Measurements from ENCODE around the gene CNEP1R1.

Gene CNEP1R1

GRCh38 chr16:50015631-50016030 lies 9.4 kb upstream of the CNEP1R1 start:
- no peak for DNase-seq (ENCODE audit: low read depth)
- H3K4me3 ChIP-seq (ENCODE audit: control insufficient read depth, low read depth, low read length): no peak overlapping the region
- no peak for TF ChIP-seq CTCF (IDR thresholded peaks at IDR 0.05; ENCODE audit: control insufficient read depth, insufficient read depth, low read depth, low read length, missing control alignments)

GRCh38 chr16:50017553-50017952 lies 7.5 kb upstream of the CNEP1R1 start:
- TF ChIP-seq CTCF (IDR thresholded peaks at IDR 0.05; ENCODE audit: control insufficient read depth, insufficient read depth, low read depth, low read length, missing control alignments): no peak
- no peak for DNase-seq (ENCODE audit: low read depth)
- no peak overlapping the region for H3K4me3 ChIP-seq (ENCODE audit: control insufficient read depth, low read depth, low read length)

GRCh38 chr16:50021544-50021943 lies 3.5 kb upstream of the CNEP1R1 start:
- peak; percentile 22 for TF ChIP-seq CTCF (IDR thresholded peaks at IDR 0.05; ENCODE audit: control insufficient read depth, insufficient read depth, low read depth, low read length, missing control alignments)
- no peak overlapping the region for H3K4me3 ChIP-seq (ENCODE audit: control insufficient read depth, low read depth, low read length)
- no peak for DNase-seq (ENCODE audit: low read depth)

GRCh38 chr16:50023641-50024040 lies 1.4 kb upstream of the CNEP1R1 start:
- DNase-seq (ENCODE audit: low read depth): no peak
- TF ChIP-seq CTCF (IDR thresholded peaks at IDR 0.05; ENCODE audit: control insufficient read depth, insufficient read depth, low read depth, low read length, missing control alignments): no peak
- H3K4me3 ChIP-seq (ENCODE audit: control insufficient read depth, low read depth, low read length): no peak overlapping the region

GRCh38 chr16:50024207-50024606 lies 818 bp upstream of the CNEP1R1 start:
- no peak for DNase-seq (ENCODE audit: low read depth)
- H3K4me3 ChIP-seq (ENCODE audit: control insufficient read depth, low read depth, low read length): no peak overlapping the region
- no peak for TF ChIP-seq CTCF (IDR thresholded peaks at IDR 0.05; ENCODE audit: control insufficient read depth, insufficient read depth, low read depth, low read length, missing control alignments)

- peak overlapping the region; percentile 96 for H3K4me3 ChIP-seq (ENCODE audit: control insufficient read depth, low read depth, low read length)
- DNase-seq (ENCODE audit: low read depth): no peak
- TF ChIP-seq CTCF (IDR thresholded peaks at IDR 0.05; ENCODE audit: control insufficient read depth, insufficient read depth, low read depth, low read length, missing control alignments): no peak
These were observed 509 bp downstream of the CNEP1R1 start for GRCh38 chr16:50025537-50025931.

GRCh38 chr16:50027829-50028228 lies 2.8 kb downstream of the CNEP1R1 start:
- no peak overlapping the region for H3K4me3 ChIP-seq (ENCODE audit: control insufficient read depth, low read depth, low read length)
- no peak for DNase-seq (ENCODE audit: low read depth)
- TF ChIP-seq CTCF (IDR thresholded peaks at IDR 0.05; ENCODE audit: control insufficient read depth, insufficient read depth, low read depth, low read length, missing control alignments): no peak

All from AG09309 (cell line).